NCI-H345 (cell line): Measurements from ENCODE around the gene C11orf68.
A peak's percentile ranks its signal among the peaks of the same experiment; 100 is the strongest.
"Not testable (repeated sequence)": the region's sequence is repeated elsewhere in the genome, so short reads cannot be mapped to it uniquely, and the experiment has no call there.

Experiments used
- DNase-seq: peaks from one replicate; lab custom pipeline; 2025; lab: John Stamatoyannopoulos, UW

The C11orf68 gene

GRCh38 chr11:65918211-65919140 lies at the start of gene C11orf68:
C11orf68 (minus strand) TSS chr11:65919062; CDS start chr11:65919031, 31 bp downstream.
- no peak for DNase-seq

- DNase-seq = no peak
Observed at GRCh38 chr11:65967329-65967934, 48.6 kb upstream of the C11orf68 start.

GRCh38 chr11:65965986-65966762 lies 47.3 kb upstream of the C11orf68 start:
- DNase-seq = no peak

- DNase-seq = no peak
Observed at GRCh38 chr11:65964906-65965305, 46.0 kb upstream of the C11orf68 start.

GRCh38 chr11:65962141-65962564 lies 43.3 kb upstream of the C11orf68 start:
- no peak for DNase-seq

GRCh38 chr11:65961267-65962140 lies 42.6 kb upstream of the C11orf68 start, which contains the start of gene SART1:
SART1 (plus strand) TSS chr11:65961734; CDS start chr11:65961781, 47 bp downstream.
- peak; percentile 98 for DNase-seq

- no peak for DNase-seq
Observed at GRCh38 chr11:65960824-65961266, 42.0 kb upstream of the C11orf68 start.

- no peak for DNase-seq
Observed at GRCh38 chr11:65958774-65959420, 40.0 kb upstream of the C11orf68 start.

GRCh38 chr11:65958291-65958690 lies 39.4 kb upstream of the C11orf68 start:
- DNase-seq = no peak

- DNase-seq = no peak
Observed at GRCh38 chr11:65954771-65955170, 35.9 kb upstream of the C11orf68 start.

- no peak for DNase-seq
Observed at GRCh38 chr11:65953471-65953870, 34.6 kb upstream of the C11orf68 start.

- DNase-seq = no peak
Observed at GRCh38 chr11:65952052-65952521, 33.2 kb upstream of the C11orf68 start.

GRCh38 chr11:65951641-65952040 lies 32.8 kb upstream of the C11orf68 start:
- not testable (repeated sequence) for DNase-seq

GRCh38 chr11:65950711-65951110 lies 31.8 kb upstream of the C11orf68 start:
- not testable (repeated sequence) for DNase-seq

GRCh38 chr11:65947603-65948125 lies 28.8 kb upstream of the C11orf68 start:
- DNase-seq = no peak

GRCh38 chr11:65947133-65947532 lies 28.3 kb upstream of the C11orf68 start:
- no peak for DNase-seq

GRCh38 chr11:65946655-65947054 lies 27.8 kb upstream of the C11orf68 start:
- DNase-seq = no peak

- DNase-seq = no peak
Observed at GRCh38 chr11:65945941-65946558, 27.2 kb upstream of the C11orf68 start.

- DNase-seq = no peak
Observed at GRCh38 chr11:65945430-65945911, 26.6 kb upstream of the C11orf68 start, which contains the start of gene TSGA10IP. TSGA10IP (plus strand) TSS chr11:65945480; CDS start chr11:65945676, 196 bp downstream.
